ENCODE data around the gene PARVG.

- TF ChIP-seq CTCF (IDR thresholded peaks at IDR 0.05) (no peak), POLR2A (IDR thresholded peaks at IDR 0.05) (no peak)
Observed at GRCh38 chr22:44160421-44160820, 20.3 kb upstream of the PARVG start.
